GM18861 (cell line): Measurements from ENCODE around the gene SH3YL1.

Experiments
- ATAC-seq: cut with Tn5 transposase; IDR thresholded peaks from one replicate; pipeline ENCODE4 v1.9.1; 2021; ENCODE audit not compliant: unreplicated experiment

Gene SH3YL1, protein sequence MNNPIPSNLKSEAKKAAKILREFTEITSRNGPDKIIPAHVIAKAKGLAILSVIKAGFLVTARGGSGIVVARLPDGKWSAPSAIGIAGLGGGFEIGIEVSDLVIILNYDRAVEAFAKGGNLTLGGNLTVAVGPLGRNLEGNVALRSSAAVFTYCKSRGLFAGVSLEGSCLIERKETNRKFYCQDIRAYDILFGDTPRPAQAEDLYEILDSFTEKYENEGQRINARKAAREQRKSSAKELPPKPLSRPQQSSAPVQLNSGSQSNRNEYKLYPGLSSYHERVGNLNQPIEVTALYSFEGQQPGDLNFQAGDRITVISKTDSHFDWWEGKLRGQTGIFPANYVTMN

DNA sequence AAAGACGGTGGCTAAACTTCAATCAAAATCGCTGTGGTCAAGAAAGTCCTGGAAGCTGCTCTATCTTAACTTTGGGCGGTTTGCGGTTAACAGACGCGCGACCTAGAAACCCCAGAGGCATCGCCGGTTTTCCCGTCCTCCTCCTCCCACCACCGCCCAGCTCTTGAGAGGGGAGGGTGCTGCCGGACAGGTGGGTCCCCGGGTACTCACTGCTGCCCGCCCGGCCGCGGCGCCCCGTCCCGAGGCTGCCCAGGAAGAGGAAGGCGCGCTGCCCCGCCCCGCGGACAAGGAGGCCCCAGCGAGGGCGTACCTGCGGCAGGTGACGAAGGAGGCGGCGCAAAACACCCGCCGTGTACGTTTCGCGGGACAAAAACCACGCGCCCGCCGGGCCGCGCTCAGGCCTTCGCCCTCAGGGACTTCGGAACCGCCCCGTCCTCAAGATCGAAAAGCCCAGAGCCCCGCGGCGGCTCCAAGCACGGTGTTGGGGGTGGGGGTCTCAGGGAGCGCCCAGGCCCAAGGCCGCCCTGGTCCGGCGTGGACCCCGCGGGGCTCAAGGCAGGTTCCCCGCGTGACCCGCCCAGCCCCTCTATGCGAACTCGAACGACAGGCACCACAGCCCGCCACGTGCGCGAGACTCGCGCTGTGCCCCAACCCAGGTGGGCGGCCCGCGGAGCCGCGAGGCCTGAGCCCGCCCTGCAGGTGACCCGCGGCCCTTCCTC, at the start of gene SH3YL1:
Gene SH3YL1, minus strand, starts transcription at position 259 of the 719 bp plus-strand sequence. Its CDS starts 48 bp downstream, at position 211.
- ATAC-seq: no peak

- ATAC-seq: no peak
Measured at GRCh38 chr2:310994-311393, 47.2 kb upstream of the SH3YL1 start.

DNA sequence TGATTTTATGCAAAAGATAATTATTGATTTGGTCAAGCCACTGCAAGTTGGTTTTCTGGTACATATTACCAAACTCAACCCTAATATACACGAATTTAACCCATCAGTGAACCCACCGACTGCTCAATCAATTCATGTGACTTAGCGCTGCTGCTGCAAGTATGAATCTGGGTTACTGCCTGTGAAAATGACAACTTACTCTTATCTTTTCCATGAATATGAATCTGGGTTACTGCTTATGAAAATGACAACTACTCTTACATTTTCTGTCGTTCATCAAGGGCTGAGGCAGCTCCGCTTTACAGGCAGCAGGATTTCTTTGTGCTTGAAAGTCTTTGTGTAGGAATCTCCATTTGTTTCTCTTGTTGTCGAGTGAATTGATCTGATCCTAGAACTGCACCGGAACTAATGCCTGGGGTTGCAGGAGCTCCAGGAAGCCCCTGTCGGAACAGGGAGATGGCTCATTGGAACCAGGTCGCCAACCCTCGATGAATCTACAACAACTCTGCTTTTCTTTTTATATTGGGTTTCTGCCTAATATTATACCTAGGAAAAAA, 46.2 kb upstream of the SH3YL1 start:
- no peak for ATAC-seq

GRCh38 chr2:309148-309953, 45.5 kb upstream of the SH3YL1 start:
- no peak for ATAC-seq

- ATAC-seq: no peak
Measured at GRCh38 chr2:305366-305765, 41.5 kb upstream of the SH3YL1 start.

GRCh38 chr2:296354-296753, 32.5 kb upstream of the SH3YL1 start:
- ATAC-seq: no peak

DNA sequence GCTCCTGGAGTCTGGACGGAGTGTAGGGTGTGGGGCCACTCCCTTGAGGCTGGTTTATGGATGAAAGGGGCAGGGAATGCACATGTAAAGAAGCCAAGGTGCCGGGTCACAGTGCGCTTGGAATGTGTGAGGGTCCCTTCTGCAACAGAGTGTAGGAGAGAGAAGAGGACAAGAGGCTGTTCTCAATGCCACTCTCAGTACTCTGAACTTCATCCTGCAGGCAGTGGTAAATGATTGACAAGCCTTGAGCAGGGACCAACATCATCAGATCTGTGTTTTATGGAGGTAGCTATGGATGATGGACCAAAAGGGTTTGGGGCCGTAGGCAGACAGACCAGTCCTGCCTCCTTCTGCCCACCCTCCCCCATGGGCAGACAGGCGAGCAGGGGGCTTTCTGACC, 31.3 kb upstream of the SH3YL1 start:
- no peak for ATAC-seq

DNA sequence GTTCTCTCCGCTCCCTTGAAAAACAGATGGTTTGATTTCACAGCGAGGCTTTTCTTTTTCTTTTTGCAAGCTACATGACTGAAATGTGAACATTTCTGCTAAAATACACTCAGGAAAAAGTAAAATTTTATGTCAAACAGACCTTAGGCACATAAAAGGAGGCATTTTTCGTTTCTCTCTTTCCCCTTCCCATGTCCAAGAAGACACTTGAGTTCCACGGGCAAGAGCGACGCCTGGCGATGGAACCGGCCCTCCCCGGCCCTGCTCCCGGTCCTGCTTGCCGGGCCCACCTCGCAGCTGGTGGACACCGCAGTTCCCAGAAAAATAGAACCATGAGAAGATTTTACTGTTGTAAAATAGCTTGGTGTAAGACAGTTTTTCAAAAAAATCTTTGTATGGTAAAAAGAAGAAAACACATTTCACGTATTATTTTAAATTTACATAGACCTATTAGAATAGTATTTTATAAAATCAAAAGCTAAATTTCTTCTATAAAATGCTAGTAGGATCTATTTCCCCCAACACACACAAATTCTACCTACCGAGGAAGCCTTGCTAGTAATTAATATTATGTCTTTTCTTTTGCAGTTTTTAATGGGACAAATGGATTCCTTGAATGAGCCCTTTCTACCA, 26.4 kb upstream of the SH3YL1 start:
- ATAC-seq: no peak

- ATAC-seq: no peak
Measured at GRCh38 chr2:289362-290089, 25.7 kb upstream of the SH3YL1 start.

GRCh38 chr2:288758-289361, 25.0 kb upstream of the SH3YL1 start:
- ATAC-seq: no peak

DNA sequence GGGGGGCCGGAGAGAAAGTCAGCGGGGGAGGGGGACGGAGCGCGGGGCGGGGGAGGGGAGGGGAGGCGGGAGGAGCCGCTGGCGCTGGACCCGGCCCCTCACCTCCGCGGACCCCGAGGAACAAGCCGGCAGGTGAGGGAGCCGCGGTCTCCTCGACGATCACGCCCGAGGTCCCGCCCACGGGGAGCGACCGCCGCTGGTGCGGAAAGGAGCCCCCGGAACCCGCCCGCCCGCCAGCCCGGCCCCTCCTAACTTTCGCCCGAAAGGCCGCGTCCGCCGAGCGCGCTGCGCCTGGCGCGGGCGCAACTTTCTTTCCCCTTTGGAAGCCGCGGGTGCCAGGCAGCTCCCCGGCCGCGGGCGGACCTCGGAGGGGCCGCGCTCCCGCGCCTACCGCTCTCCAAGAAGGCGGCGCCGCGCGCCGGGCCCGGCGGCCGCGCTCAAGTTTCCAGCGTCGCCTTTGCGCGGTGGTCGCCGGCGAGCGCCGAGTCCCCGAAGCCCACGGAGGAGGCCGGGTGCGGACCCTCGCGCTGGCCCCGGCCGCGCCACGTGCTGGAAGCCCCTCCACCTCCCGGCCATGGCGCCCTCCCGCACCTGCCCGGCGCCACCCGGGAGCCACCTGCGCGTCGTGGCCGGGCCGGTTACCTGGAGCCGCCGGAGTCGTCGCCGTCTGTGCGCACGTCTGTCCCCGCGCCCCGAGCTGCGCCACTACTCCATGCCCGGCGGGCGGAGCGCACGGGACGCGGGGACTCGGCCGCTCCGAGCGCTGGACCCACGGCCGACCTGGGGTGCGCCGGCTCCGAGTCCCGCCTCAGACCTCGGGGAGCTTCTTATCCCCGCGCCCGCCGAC, 24.3 kb upstream of the SH3YL1 start, which contains the start of gene ALKAL2:
Gene ALKAL2, minus strand, starts transcription at position 181 of the 847 bp plus-strand sequence. CDS start 256 bp downstream, outside the sequence.
- ATAC-seq: no peak

DNA sequence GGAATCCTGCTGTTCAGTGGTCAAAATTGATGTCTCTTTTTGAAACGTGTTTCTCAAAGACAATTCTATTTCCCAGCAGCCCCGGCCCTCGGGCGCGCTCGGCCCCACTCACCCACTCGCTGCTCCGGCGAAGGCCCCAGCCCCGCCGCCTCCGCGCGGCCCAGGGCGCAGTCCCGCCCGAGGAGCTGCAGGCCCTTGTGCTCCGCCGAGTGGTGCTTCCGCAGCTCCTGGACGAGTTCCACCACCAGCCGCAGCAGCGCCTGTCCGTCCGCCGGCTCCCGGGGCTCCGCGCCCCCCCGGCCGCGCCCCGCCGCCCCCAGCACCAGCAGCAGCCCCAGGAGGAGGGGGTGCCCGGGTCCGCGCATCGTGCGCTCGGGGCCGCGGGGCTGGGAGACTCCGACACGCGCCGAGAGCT, 23.6 kb upstream of the SH3YL1 start:
- ATAC-seq: no peak

DNA sequence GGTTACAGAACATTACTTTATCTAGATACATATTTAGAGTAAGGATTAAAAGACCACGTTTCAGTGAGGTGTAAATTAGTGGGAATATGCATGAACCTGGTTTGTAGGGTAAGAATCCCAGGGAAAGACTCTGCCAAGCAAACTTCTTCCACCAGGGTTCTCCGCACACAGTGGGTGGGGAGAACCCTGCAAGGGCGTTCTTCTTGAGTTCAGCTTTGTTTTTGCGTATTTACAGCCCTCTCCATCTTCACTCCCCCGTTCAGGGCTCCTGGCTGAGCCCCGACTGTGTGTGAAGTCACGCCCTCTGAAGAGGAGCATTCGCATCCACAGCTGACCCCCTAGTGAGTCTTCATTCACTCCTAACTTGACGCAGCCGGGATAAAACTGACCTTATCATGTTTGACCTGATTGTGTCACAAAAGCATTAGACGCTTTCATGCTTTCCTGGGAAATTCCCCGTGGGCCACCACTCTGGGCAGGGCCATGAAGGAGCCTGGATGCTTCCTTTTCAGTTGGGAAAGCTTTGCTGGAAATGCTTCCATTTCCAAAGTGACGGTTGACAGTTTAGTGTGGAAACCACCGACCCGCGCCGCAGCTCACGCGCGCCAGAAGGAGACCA, 23.1 kb upstream of the SH3YL1 start:
- ATAC-seq: no peak

DNA sequence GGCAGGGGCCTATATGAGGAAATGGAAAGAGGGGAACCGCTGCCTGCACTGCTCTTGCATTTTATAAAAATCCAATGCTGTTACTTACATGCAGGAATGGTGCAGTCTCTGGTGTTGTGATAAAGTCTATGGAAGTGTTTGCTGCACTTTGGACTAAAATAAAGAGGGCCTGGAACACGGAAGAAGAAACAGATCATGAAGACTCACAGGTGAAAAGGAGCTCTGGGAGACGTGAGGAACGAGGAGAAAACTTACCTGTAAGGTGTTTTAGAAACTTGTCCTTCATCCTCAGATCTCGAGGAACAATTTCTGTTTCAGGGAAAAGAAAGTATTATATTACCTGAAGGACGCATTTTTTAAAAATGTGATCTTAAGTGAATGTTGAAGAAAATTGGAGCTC, 22.2 kb upstream of the SH3YL1 start:
- no peak for ATAC-seq

DNA sequence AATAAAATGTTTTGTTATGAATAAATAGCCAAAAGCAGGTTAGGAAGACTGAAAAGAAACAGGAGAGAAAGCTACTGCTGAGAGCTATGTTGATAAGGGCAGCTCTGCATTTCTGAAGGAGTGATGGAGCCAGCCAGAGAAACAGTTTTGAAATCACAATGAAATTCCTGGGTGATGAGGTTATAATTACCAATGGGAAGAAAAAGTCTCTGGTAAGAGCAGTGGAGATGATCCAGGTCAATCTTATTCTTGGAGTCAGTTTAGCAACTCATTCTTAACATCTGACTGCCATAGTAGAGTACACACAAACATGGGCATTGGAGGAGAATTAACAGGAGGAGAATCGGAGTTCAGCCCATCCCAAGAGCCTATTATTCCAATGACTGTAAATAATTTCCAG, 21.7 kb upstream of the SH3YL1 start:
- no peak for ATAC-seq

DNA sequence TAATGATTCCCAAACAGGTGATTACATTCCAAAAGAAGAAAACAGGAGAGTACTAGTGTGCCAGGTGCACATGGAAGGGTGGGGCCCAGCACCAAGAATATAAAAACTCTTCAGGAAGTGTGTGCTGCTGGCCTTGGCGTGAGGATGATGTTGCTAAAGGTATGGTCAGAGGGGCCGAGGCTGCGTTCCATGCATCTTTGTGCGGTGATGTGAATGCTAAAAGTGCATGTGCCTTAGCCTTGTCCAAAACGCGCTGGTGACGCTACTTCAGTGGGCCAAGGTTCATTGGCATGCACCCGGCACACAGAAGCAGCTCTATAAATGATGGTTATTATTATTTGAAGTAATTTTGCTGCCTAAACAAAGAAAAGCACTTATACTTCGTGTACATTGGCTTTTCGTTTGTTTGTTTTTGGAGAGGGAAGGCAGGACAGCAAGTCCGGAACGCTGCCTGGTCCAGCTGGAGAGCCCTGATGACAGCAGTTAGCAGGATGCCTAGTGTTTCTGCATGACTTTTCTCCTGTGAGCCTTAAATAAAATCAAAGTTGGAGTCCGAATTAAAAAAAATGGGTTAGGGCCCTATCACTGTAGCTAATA, 21.2 kb upstream of the SH3YL1 start:
- no peak for ATAC-seq

DNA sequence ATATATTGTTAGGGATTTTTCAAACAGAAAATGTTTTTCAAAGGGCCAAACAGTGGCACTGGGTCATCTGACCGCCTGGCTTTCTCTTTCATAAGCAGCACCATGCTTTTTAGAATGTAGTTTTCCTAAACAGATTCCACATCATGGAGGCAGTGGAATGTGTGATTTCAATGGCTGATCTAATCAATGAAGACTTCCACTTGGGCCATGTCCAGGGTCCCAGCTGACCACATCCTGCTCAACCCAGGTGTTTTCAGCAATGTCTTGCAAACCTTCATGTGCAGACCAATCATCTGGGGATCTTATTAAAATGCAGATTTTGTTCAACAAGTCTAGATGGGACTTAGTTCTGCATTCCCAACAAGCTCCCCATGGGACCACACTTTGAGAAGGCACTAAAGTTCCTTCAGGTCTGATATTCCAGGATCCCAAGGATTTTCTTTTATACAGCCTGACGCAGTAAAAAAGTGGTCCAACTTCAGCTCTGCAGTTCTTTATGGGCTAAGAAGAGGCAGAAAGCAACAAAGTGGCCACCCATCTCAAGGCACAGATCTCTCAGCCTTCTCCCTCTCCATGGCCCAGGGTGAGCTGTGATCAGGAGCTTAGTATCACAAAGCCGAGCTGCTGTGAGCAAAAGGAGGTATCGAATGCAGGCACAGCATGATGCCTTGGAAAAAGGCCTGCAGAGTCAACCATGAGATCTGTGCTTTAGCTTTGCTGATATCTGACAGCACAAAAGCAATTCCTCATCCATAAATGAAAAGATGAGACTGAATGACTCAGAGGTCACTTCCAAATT, 20.4 kb upstream of the SH3YL1 start:
- ATAC-seq: no peak
